Fibroblast of mammary gland (primary cell): ENCODE measurements around the gene ZNF185.

Experiments used
- DNase-seq: peaks from one replicate; pipeline ENCODE4 v3.0.0-alpha.2; 2010; ENCODE audit warnings: low read depth
- H3K4me3 ChIP-seq: 2 replicates; pipeline ENCODE4 v1.5.1; 2011; ENCODE audit warnings: low read depth, mild to moderate bottlenecking, low read length, moderate library complexity; ENCODE audit not compliant: control insufficient read depth
- CTCF ChIP-seq: conservative IDR thresholded peaks from 2 replicates; pipeline ENCODE4 v1.5.1; 2011; ENCODE audit warnings: low read depth, low read length, inconsistent platforms; ENCODE audit not compliant: control insufficient read depth, insufficient read depth

ZNF185 gene

DNA sequence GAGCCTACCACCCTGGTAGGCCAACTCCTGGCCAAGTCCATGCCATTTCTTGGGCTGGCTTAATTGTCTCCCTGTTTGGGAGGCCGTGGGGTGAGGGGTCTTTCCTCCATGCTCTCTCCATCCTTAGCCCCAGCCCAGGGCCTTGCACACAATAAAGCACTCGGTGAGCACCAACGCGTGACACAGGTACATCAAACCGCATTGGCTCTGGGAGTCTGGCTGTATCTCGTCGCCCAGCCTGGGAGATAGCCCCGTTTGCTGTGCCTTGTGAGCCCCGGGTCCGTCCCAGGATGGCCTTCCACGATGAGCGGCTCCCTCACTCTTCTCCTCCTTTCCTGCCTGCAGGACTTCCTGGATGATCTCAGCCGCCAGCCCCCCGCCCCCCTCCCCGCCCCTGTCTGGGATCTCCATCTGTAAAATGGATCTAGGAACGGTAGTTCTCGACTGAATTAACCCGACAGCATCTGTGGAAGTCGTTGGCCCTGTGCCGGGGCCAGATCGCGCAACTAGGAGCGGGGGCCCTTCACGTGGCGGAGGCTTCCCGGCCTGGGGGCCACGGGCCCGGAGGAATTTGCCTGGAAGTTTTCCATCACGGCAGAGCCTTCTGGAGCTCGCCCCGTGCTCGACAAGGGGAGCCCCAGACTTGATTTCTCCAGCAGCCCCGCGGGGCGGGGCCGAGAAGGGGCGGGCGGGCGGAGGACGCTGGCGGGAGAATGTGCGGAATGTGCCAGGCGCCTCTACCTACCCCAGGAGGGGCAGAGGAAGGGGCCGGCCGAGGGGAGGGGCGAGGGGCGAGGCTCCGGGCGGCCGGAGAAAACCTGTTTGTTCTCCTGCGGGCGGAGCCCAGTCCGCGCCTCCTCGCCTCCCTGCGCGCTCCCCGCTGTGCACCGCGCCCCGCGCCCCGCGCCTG is at the start of gene ZNF185:
Gene ZNF185 (plus strand): TSS at position 846 of the 910 bp plus-strand sequence. CDS start 16,423 bp downstream, outside the sequence.
- H3K4me3 ChIP-seq = no peak within 1 kb of the TSS
- DNase-seq = no peak
- TF ChIP-seq CTCF = no peak

GRCh38 chrX:152850465-152850864 is 47.4 kb upstream of the ZNF185 start:
- no peak for DNase-seq
- H3K4me3 ChIP-seq = no peak overlapping the region
- no peak for TF ChIP-seq CTCF

DNA sequence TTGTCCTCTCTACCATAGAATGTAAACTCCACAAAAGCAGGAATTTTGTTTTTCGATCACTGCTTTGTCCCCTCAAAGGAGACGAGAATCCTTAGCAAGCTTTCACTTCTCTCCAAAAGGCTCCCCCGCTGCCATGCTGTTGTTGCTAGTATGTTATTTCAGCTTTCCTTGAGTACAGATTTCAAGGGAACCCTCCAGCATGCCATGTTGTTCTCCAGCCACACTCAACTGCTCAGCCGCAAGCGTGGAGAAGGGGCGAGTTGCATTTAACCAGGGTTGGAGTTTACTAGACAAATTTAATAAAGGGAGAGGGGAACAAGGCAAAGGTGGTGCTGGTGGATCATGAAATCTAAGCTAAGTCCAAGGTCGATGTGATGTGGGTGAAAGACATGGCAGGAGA is 43.9 kb upstream of the ZNF185 start:
- H3K4me3 ChIP-seq = no peak overlapping the region
- DNase-seq = no peak
- no peak for TF ChIP-seq CTCF

- no peak overlapping the region for H3K4me3 ChIP-seq
- TF ChIP-seq CTCF = no peak
- DNase-seq = no peak
Measured at GRCh38 chrX:152861116-152861515, 36.8 kb upstream of the ZNF185 start.

DNA sequence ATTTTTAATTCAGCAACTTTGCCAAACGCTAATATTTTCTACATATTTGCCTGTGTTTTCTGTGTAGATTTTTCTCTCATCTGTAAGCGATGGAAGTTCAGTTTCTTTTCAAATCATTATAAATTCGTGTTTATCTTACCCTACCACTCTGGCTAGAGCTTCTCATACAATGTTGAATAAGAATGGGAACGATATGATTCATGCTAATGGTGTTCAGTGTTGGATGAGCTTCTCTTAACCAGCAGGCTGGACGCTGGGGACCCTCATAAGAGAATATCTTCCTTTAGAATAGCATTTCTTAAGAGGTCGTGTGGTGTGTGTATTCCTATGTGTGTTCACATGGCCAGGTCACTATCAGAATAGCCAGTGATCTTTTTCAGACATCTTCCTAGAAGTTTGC is 36.0 kb upstream of the ZNF185 start:
- TF ChIP-seq CTCF = no peak
- DNase-seq = no peak
- H3K4me3 ChIP-seq = no peak overlapping the region

- TF ChIP-seq CTCF = no peak
- no peak overlapping the region for H3K4me3 ChIP-seq
- peak; percentile 51 for DNase-seq
Measured at GRCh38 chrX:152865232-152865920, 32.5 kb upstream of the ZNF185 start.
